22Rv1 (cell line): Measurements from ENCODE around the gene WFDC6.

Experiments
- ZFX ChIP-seq: fragments of 450-650 bp; IDR thresholded peaks from 2 replicates; pipeline ENCODE4 v1.6.1; 2017; ENCODE audit warnings: antibody characterized with exemption, borderline replicate concordance
- TF ChIP-seq, protein P1 (sequence below): fragments of 450-650 bp; IDR thresholded peaks from 2 replicates; pipeline ENCODE4 v1.5.1; 2017; ENCODE audit warnings: mild to moderate bottlenecking

DNA sequence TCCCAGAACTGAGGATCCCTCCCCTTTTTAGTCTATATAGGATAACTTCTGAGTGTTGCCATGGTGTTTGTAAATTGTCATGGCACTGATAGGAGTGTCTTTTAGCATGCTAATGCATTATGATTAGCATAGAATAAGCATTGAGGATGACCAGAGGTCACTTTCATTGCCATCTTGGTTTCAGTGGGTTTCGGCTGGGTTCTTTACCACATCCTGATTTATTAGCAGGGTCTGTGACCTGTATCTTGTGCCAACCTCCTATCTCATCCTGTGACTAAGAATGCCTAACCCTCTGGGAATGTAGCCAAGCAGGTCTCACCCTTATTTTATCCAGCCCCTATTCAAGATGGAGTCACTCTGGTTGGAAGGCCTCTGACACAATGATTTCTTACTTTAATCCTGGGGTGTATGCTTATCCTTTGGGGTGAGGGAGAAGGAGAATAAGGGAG lies 50.2 kb downstream of the WFDC6 start:
- TF ChIP-seq, protein P1, sequence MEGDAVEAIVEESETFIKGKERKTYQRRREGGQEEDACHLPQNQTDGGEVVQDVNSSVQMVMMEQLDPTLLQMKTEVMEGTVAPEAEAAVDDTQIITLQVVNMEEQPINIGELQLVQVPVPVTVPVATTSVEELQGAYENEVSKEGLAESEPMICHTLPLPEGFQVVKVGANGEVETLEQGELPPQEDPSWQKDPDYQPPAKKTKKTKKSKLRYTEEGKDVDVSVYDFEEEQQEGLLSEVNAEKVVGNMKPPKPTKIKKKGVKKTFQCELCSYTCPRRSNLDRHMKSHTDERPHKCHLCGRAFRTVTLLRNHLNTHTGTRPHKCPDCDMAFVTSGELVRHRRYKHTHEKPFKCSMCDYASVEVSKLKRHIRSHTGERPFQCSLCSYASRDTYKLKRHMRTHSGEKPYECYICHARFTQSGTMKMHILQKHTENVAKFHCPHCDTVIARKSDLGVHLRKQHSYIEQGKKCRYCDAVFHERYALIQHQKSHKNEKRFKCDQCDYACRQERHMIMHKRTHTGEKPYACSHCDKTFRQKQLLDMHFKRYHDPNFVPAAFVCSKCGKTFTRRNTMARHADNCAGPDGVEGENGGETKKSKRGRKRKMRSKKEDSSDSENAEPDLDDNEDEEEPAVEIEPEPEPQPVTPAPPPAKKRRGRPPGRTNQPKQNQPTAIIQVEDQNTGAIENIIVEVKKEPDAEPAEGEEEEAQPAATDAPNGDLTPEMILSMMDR, result no peak
- TF ChIP-seq ZFX, result no peak
